HCT116 (cell line): ENCODE results near the gene FBXO47. TPM values are rescaled to one million over a fixed set of nuclear protein-coding genes. Genes with fewer than 3 reads are reported as not detected.

Experiments used
- ATAC-seq: fragments of 200-7000 bp; cut with Tn5 transposase; 2 replicates; pipeline ENCODE4 v1.9.1; 2020; ENCODE audit warnings: mild to moderate bottlenecking, moderate library complexity
- BruUV-seq: library from RNA; stranded (reverse); fragments of 400-500 nt; replicated peaks from 2 replicates; lab custom pipeline; 2021; lab: Mats Ljungman, UMichigan
- CTCF ChIA-PET: fragments of 300-600 bp; sonication (Branson Sonifier 250); formaldehyde crosslinking; loops from one replicate; lab custom pipeline; 2021; ENCODE audit warnings: antibody characterized with exemption; lab: Charles Lee
- POLR2A ChIA-PET: fragments of 300-600, 350-600 bp; sonication (Branson Sonifier 250); formaldehyde crosslinking; loops from one replicate; lab custom pipeline; 2021; ENCODE audit warnings: antibody characterized with exemption; lab: Charles Lee
- RAD21 ChIA-PET, 2 experiments: fragments of 300-600 bp; sonication (Branson Sonifier 250); formaldehyde crosslinking; loops; one replicate each; lab custom pipeline; 2023; ENCODE audit warnings: low total read pairs in 2 of 2; ENCODE audit not compliant: uncharacterized antibody in 2 of 2, unreplicated experiment in 2 of 2, low non-redundant PET in 1 of 2; lab: Charles Lee
- DNase-seq: peaks from one replicate; pipeline ENCODE4 v3.0.0-alpha.2; 2010; ENCODE audit warnings: low read depth, low spot score
- H2AFZ ChIP-seq: fragments of 200-600 bp; shearing (Covaris generic), sonication (generic); 2 replicates; pipeline ENCODE4 v1.6.1; 2017; ENCODE audit warnings: low read depth, mixed run types, mixed read lengths, antibody characterized with exemption, low read length; ENCODE audit not compliant: poor library complexity, severe bottlenecking
- H3K27ac ChIP-seq: 2 replicates; pipeline ENCODE4 v1.5.1; 2012; ENCODE audit warnings: low read depth, low read length
- H3K27me3 ChIP-seq: fragments of 200-600 bp; sonication (generic); 2 replicates; pipeline ENCODE4 v1.6.1; 2016; ENCODE audit warnings: mixed run types, low read length, mixed read lengths; ENCODE audit not compliant: insufficient read depth
- H3K36me3 ChIP-seq, 2 experiments: fragments of 200-500 bp in 1 of 2; fragments of 200-600 bp in 1 of 2; sonication (Bioruptor generic) in 1 of 2; sonication (generic) in 1 of 2; 2 replicates each; pipeline versions ENCODE4 v1.5.1 to v1.6.1; 2014 to 2016; ENCODE audit warnings: low read length in 2 of 2, inconsistent platforms in 1 of 2, mixed read lengths in 1 of 2, mixed run types in 1 of 2; ENCODE audit not compliant: insufficient read depth in 2 of 2, control insufficient read depth in 1 of 2
- H3K4me1 ChIP-seq, 2 experiments: fragments of 200-600 bp in 1 of 2; sonication (generic) in 1 of 2; 2 replicates each; pipeline versions ENCODE4 v1.5.1 to v1.6.1; 2012 to 2017; ENCODE audit warnings: low read length in 2 of 2, inconsistent platforms in 1 of 2, mild to moderate bottlenecking in 1 of 2, mixed read lengths in 1 of 2, mixed run types in 1 of 2, moderate library complexity in 1 of 2; ENCODE audit not compliant: insufficient read depth in 2 of 2, control insufficient read depth in 1 of 2
- H3K4me2 ChIP-seq: fragments of 200-600 bp; sonication (generic); 2 replicates; pipeline ENCODE4 v1.6.1; 2017; ENCODE audit warnings: mixed run types, low read length, mixed read lengths
- H3K4me3 ChIP-seq, 2 experiments: fragments of 200-600 bp in 1 of 2; sonication (generic) in 1 of 2; replicated peaks in 1 of 2; 2 replicates each; pipeline ENCODE4 v1.5.1; 2011 to 2016; ENCODE audit warnings: low read length in 2 of 2, control low read depth in 1 of 2, low read depth in 1 of 2, mild to moderate bottlenecking in 1 of 2, mixed read lengths in 1 of 2, mixed run types in 1 of 2
- H3K79me2 ChIP-seq: fragments of 200-600 bp; sonication (generic); 2 replicates; pipeline ENCODE4 v1.6.1; 2017; ENCODE audit warnings: mild to moderate bottlenecking, mixed run types, low read length, moderate library complexity, mixed read lengths; ENCODE audit not compliant: insufficient read depth
- H3K9ac ChIP-seq: fragments of 200-600 bp; sonication (generic); 2 replicates; pipeline ENCODE4 v1.6.1; 2016; ENCODE audit warnings: low read length, mixed read lengths
- H3K9me2 ChIP-seq: fragments of 200-600 bp; sonication (generic), shearing (Covaris generic); 2 replicates; pipeline ENCODE4 v1.6.1; 2017; ENCODE audit warnings: mixed run types, mild to moderate bottlenecking, moderate library complexity; ENCODE audit not compliant: insufficient read depth
- H3K9me3 ChIP-seq, 2 experiments: fragments of 200-500 bp in 1 of 2; fragments of 200-600 bp in 1 of 2; sonication (Bioruptor generic) in 1 of 2; sonication (generic) in 1 of 2; 2 replicates each; pipeline ENCODE4 v1.6.1; 2014 to 2017; ENCODE audit warnings: low read length in 2 of 2, mixed read lengths in 2 of 2, inconsistent platforms in 1 of 2, low read depth in 1 of 2, mild to moderate bottlenecking in 1 of 2, mixed run types in 1 of 2, moderate library complexity in 1 of 2; ENCODE audit not compliant: control insufficient read depth in 1 of 2, insufficient read depth in 1 of 2
- H4K20me1 ChIP-seq: fragments of 200-600 bp; sonication (generic), shearing (Covaris generic); 2 replicates; pipeline ENCODE4 v1.6.1; 2017; ENCODE audit warnings: mixed run types, mild to moderate bottlenecking, moderate library complexity; ENCODE audit not compliant: insufficient read depth
- CBX3 ChIP-seq: IDR thresholded peaks from 2 replicates; pipeline ENCODE4 v1.6.1; 2012; ENCODE audit warnings: low read depth
- CEBPB ChIP-seq: IDR thresholded peaks from 2 replicates; pipeline ENCODE4 v1.6.1; 2012; ENCODE audit warnings: low read depth
- EGR1 ChIP-seq: IDR thresholded peaks from 2 replicates; pipeline ENCODE4 v1.6.1; 2012; ENCODE audit warnings: low read depth
- EZH2phosphoT487 ChIP-seq: fragments of 200-600 bp; IDR thresholded peaks from 2 replicates; pipeline ENCODE4 v1.6.1; 2018; ENCODE audit warnings: antibody characterized with exemption, borderline replicate concordance
- FOSL1 ChIP-seq: IDR thresholded peaks from 2 replicates; pipeline ENCODE4 v1.6.1; 2012; ENCODE audit warnings: low read depth
- POLR2A ChIP-seq: IDR thresholded peaks from 2 replicates; pipeline ENCODE4 v1.7.0; 2011; ENCODE audit warnings: borderline replicate concordance; ENCODE audit not compliant: insufficient read depth, insufficient read length; ENCODE audit errors: extremely low read depth
- RAD21 ChIP-seq: IDR thresholded peaks from 2 replicates; pipeline ENCODE4 v1.6.1; 2012; ENCODE audit warnings: low read depth, mild to moderate bottlenecking
- SP1 ChIP-seq: IDR thresholded peaks from 2 replicates; pipeline ENCODE4 v1.6.1; 2012; ENCODE audit warnings: low read depth
- TCF7L2 ChIP-seq: IDR thresholded peaks from 2 replicates; pipeline ENCODE4 v1.7.0; 2011; ENCODE audit warnings: borderline replicate concordance, inconsistent platforms; ENCODE audit not compliant: insufficient read depth, insufficient read length; ENCODE audit errors: extremely low read depth
- intact Hi-C: fragments of 100-400 bp; cut with micrococcal nuclease; formaldehyde crosslinking; loops from 2 replicates; pipeline ENCODE4 v1.10.0; 2022
- total RNA-seq: library from RNA; stranded (reverse); gene quantifications from one replicate; pipeline ENCODE4 v1.2.1, GENCODE V29; 2021; ENCODE audit not compliant: unreplicated experiment
- TF ChIP-seq, protein P1 (sequence below): IDR thresholded peaks from 2 replicates; pipeline ENCODE4 v1.6.1; 2012; ENCODE audit warnings: low read depth

The FBXO47 gene
- total RNA-seq, 1 experiment from 2014 or later, result not detected

DNA sequence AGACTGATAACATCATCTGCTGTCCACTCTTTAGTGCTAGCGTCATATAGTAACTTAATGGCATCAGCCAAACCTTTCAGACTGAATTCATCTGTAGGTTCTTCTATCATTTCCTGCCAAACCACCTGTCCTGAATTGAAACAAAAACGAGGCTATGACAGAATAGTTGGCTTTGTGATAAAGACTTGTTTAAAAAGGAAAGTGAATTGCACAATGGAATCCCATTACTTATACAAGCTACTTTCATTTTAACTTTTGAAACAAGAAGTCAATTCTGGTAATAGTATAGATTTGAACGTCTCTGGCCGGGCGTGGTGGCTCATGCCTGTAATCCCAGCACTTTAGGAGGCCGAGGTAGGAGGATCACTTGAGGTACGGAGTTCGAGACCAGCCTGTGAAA lies 23.6 kb downstream of the FBXO47 start:
- Histone ChIP-seq H3K27ac (no peak overlapping the region), H3K27me3 (no peaks in the 10 kb centered on the region), H3K9me2 (no peaks in the 10 kb centered on the region), H2AFZ (no peak overlapping the region), H3K79me2 (no peaks in the 10 kb centered on the region), H3K4me2 (no peak overlapping the region), H4K20me1 (no peaks in the 10 kb centered on the region), H3K9me3 (no peaks in the 10 kb centered on the region), H3K4me1 (no peaks in the 10 kb centered on the region), H3K4me3 (no peak overlapping the region), H3K36me3 (no peaks in the 10 kb centered on the region), H3K9ac (no peak overlapping the region)
- DNase-seq, result no peak
- ChIA-PET RAD21 (no interaction called here), POLR2A (no interaction called here), CTCF (interaction anchor here (0.6 kb wide), 1 partner anchor 159 kb away, joined by 3 read pairs; no protein-coding TSS in a partner anchor)
- intact Hi-C loops, result no loop called here
- ATAC-seq, result no peak
- no TSS peak for BruUV-seq
- TF ChIP-seq EGR1, result no peak
- TF ChIP-seq RAD21, result no peak
- TF ChIP-seq SP1, result no peak
- TF ChIP-seq CBX3, result no peak
- TF ChIP-seq POLR2A, result no peak
- no peak for TF ChIP-seq EZH2phosphoT487
- TF ChIP-seq, protein P1, sequence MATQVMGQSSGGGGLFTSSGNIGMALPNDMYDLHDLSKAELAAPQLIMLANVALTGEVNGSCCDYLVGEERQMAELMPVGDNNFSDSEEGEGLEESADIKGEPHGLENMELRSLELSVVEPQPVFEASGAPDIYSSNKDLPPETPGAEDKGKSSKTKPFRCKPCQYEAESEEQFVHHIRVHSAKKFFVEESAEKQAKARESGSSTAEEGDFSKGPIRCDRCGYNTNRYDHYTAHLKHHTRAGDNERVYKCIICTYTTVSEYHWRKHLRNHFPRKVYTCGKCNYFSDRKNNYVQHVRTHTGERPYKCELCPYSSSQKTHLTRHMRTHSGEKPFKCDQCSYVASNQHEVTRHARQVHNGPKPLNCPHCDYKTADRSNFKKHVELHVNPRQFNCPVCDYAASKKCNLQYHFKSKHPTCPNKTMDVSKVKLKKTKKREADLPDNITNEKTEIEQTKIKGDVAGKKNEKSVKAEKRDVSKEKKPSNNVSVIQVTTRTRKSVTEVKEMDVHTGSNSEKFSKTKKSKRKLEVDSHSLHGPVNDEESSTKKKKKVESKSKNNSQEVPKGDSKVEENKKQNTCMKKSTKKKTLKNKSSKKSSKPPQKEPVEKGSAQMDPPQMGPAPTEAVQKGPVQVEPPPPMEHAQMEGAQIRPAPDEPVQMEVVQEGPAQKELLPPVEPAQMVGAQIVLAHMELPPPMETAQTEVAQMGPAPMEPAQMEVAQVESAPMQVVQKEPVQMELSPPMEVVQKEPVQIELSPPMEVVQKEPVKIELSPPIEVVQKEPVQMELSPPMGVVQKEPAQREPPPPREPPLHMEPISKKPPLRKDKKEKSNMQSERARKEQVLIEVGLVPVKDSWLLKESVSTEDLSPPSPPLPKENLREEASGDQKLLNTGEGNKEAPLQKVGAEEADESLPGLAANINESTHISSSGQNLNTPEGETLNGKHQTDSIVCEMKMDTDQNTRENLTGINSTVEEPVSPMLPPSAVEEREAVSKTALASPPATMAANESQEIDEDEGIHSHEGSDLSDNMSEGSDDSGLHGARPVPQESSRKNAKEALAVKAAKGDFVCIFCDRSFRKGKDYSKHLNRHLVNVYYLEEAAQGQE, result no peak
- no peak for TF ChIP-seq CEBPB
- no peak for TF ChIP-seq TCF7L2
- TF ChIP-seq FOSL1, result no peak
